Neural cell (in vitro differentiated cells): ENCODE measurements around the gene TM9SF4. TPM values are rescaled to one million over a fixed set of nuclear protein-coding genes. Genes with fewer than 3 reads are reported as not detected.

Experiments used
- H2AFZ ChIP-seq: fragments of 200-600, 300-800 bp; sonication (generic), shearing (Covaris generic); 2 replicates; pipeline ENCODE4 v1.6.0; 2014; ENCODE audit warnings: low read depth, mild to moderate bottlenecking, antibody characterized with exemption, low read length, moderate library complexity
- H3F3A ChIP-seq: fragments of 200-600 bp; shearing (Covaris generic); 2 replicates; pipeline ENCODE4 v1.6.1; 2016; ENCODE audit warnings: mild to moderate bottlenecking, moderate library complexity, mixed read lengths, antibody characterized with exemption, low read length; ENCODE audit not compliant: insufficient read depth, poor library complexity, severe bottlenecking
- H3K27ac ChIP-seq: fragments of 200-600, 300-800 bp; sonication (generic), shearing (Covaris generic); 2 replicates; pipeline ENCODE4 v1.5.1; 2014; ENCODE audit warnings: mild to moderate bottlenecking, low read length, moderate library complexity
- H3K27me3 ChIP-seq: fragments of 300-800, 200-600 bp; sonication (generic), shearing (Covaris generic); 2 replicates; pipeline ENCODE4 v1.6.0; 2014; ENCODE audit warnings: mild to moderate bottlenecking, low read depth, low read length, moderate library complexity; ENCODE audit not compliant: insufficient read depth
- H3K36me3 ChIP-seq: fragments of 300-800, 200-600 bp; sonication (generic), shearing (Covaris generic); 2 replicates; pipeline ENCODE4 v1.5.1; 2014; ENCODE audit warnings: mild to moderate bottlenecking, antibody characterized with exemption, low read length, moderate library complexity; ENCODE audit not compliant: insufficient read depth
- H3K4me2 ChIP-seq: fragments of 300-800, 200-600 bp; sonication (generic), shearing (Covaris generic); 2 replicates; pipeline ENCODE4 v1.6.0; 2014; ENCODE audit warnings: mild to moderate bottlenecking, low read length
- H3K4me3 ChIP-seq: fragments of 300-800, 200-600 bp; sonication (generic), shearing (Covaris generic); 2 replicates; pipeline ENCODE4 v1.5.1; 2014; ENCODE audit warnings: mild to moderate bottlenecking, low read length, moderate library complexity
- H3K79me2 ChIP-seq: fragments of 200-600 bp; shearing (Covaris generic); replicated peaks from 2 replicates; pipeline ENCODE4 v1.6.0; 2014; ENCODE audit warnings: mild to moderate bottlenecking, low read length, moderate library complexity; ENCODE audit not compliant: insufficient read depth
- H3K9ac ChIP-seq: fragments of 300-800, 200-600 bp; sonication (generic), shearing (Covaris generic); 2 replicates; pipeline ENCODE4 v1.6.1; 2016; ENCODE audit warnings: mild to moderate bottlenecking, low read length, mixed read lengths
- H3K9me2 ChIP-seq: fragments of 200-600 bp; shearing (Covaris generic); 2 replicates; pipeline ENCODE4 v1.6.1; 2016; ENCODE audit warnings: mild to moderate bottlenecking, low read length, mixed read lengths; ENCODE audit not compliant: insufficient read depth
- H3K9me3 ChIP-seq: fragments of 200-600, 300-800 bp; sonication (generic), shearing (Covaris generic); 2 replicates; pipeline ENCODE4 v1.6.1; 2016; ENCODE audit warnings: mild to moderate bottlenecking, mixed run types, low read length, moderate library complexity, mixed read lengths
- H4K20me1 ChIP-seq: fragments of 200-600 bp; shearing (Covaris generic); 2 replicates; pipeline ENCODE4 v1.6.1; 2016; ENCODE audit warnings: mild to moderate bottlenecking, mixed run types; ENCODE audit not compliant: insufficient read depth
- CTCF ChIP-seq: fragments of 450-650 bp; IDR thresholded peaks from 2 replicates; pipeline ENCODE4 v1.5.1; 2014; ENCODE audit warnings: antibody characterized with exemption, mild to moderate bottlenecking, moderate library complexity; ENCODE audit not compliant: poor library complexity, severe bottlenecking
- EP300 ChIP-seq: fragments of 450-650 bp; conservative IDR thresholded peaks from 2 replicates; pipeline ENCODE4 v1.6.1; 2014; ENCODE audit warnings: antibody characterized with exemption, mild to moderate bottlenecking, moderate library complexity; ENCODE audit not compliant: poor library complexity, severe bottlenecking
- EZH2 ChIP-seq: fragments of 200-600, 300-800 bp; shearing (Covaris generic), sonication (generic); IDR thresholded peaks from 2 replicates; pipeline ENCODE4 v1.6.1; 2014; ENCODE audit warnings: antibody characterized with exemption, low read length, borderline replicate concordance, mild to moderate bottlenecking; ENCODE audit not compliant: insufficient read depth, poor library complexity, severe bottlenecking
- MXI1 ChIP-seq: fragments of 450-650 bp; conservative IDR thresholded peaks from 2 replicates; pipeline ENCODE4 v1.6.1; 2014; ENCODE audit warnings: antibody characterized with exemption, mild to moderate bottlenecking; ENCODE audit not compliant: poor library complexity, severe bottlenecking
- POLR2AphosphoS5 ChIP-seq: IDR thresholded peaks from 2 replicates; pipeline ENCODE4 v1.6.1; 2012
- RAD21 ChIP-seq: fragments of 450-650 bp; conservative IDR thresholded peaks from 2 replicates; pipeline ENCODE4 v1.6.1; 2014; ENCODE audit warnings: antibody characterized with exemption, mild to moderate bottlenecking, moderate library complexity
- REST ChIP-seq: IDR thresholded peaks from 2 replicates; pipeline ENCODE4 v1.6.1; 2012; ENCODE audit warnings: borderline replicate concordance
- SMC3 ChIP-seq: fragments of 450-650 bp; conservative IDR thresholded peaks from 2 replicates; pipeline ENCODE4 v1.6.1; 2014; ENCODE audit warnings: antibody characterized with exemption, mild to moderate bottlenecking, moderate library complexity; ENCODE audit not compliant: poor library complexity
- TAF1 ChIP-seq: IDR thresholded peaks from 2 replicates; pipeline ENCODE4 v1.6.1; 2012; ENCODE audit warnings: low read depth
- polyA plus RNA-seq: library from polyadenylated mRNA; depleted of rRNA; stranded (reverse); fragments of >200 nt; gene quantifications from 2 replicates; pipeline ENCODE4 v1.2.3, GENCODE V29; 2014

The TM9SF4 gene
- polyA plus RNA-seq, 1 donor from 2014 or later, result 18.3 TPM

- Histone ChIP-seq H3K79me2 (no peaks in the 10 kb centered on the region), H2AFZ (no peak overlapping the region), H3K9me2 (no peaks in the 10 kb centered on the region), H3K27me3 (no peaks in the 10 kb centered on the region), H3K4me3 (no peak overlapping the region), H4K20me1 (no peaks in the 10 kb centered on the region), H3F3A (no peaks in the 10 kb centered on the region), H3K36me3 (no peaks in the 10 kb centered on the region), H3K27ac (no peak overlapping the region), H3K9me3 (no peaks in the 10 kb centered on the region), H3K4me2 (no peak overlapping the region), H3K9ac (no peak overlapping the region)
- TF ChIP-seq REST (no peak), POLR2AphosphoS5 (no peak), CTCF (no peak), SMC3 (no peak), RAD21 (no peak), MXI1 (no peak), EZH2 (no peak), EP300 (no peak), TAF1 (no peak)
Observed at GRCh38 chr20:32191422-32191821, 81.9 kb downstream of the TM9SF4 start.

- Histone ChIP-seq H3K9me2 (no peaks in the 10 kb centered on the region), H3K27ac (no peak overlapping the region), H3K9ac (no peak overlapping the region), H3K4me2 (no peak overlapping the region), H3K27me3 (no peaks in the 10 kb centered on the region), H3K4me3 (no peak overlapping the region), H3F3A (no peaks in the 10 kb centered on the region), H2AFZ (no peak overlapping the region), H3K9me3 (no peaks in the 10 kb centered on the region), H4K20me1 (no peaks in the 10 kb centered on the region), H3K79me2 (no peaks in the 10 kb centered on the region), H3K36me3 (no peaks in the 10 kb centered on the region)
- TF ChIP-seq RAD21 (no peak), EP300 (no peak), CTCF (no peak), EZH2 (no peak), TAF1 (no peak), POLR2AphosphoS5 (no peak), SMC3 (no peak), MXI1 (no peak), REST (no peak)
Observed at GRCh38 chr20:32191873-32192272, 82.4 kb downstream of the TM9SF4 start.
